AG09309 (cell line): ENCODE data around the gene WDR90.

ENCODE experiments used
- DNase-seq: peaks from one replicate; pipeline ENCODE4 v3.0.0-alpha.2; 2010; ENCODE audit warnings: low read depth
- H3K4me3 ChIP-seq: 2 replicates; pipeline ENCODE4 v1.5.1; 2011; ENCODE audit warnings: mild to moderate bottlenecking, low read depth, low read length, moderate library complexity; ENCODE audit not compliant: control insufficient read depth
- TF ChIP-seq, protein P1 (sequence below): IDR thresholded peaks from 2 replicates; pipeline ENCODE4 v1.5.1; 2011; ENCODE audit warnings: mild to moderate bottlenecking, low read depth, low read length, inconsistent platforms; ENCODE audit not compliant: insufficient read depth, control insufficient read depth; ENCODE audit errors: missing control alignments

WDR90 gene

GRCh38 chr16:641326-642188 lies 7.6 kb upstream of the WDR90 start, which contains the start of gene MCRIP2:
TSS of gene MCRIP2 (plus strand) at chr16:641828. CDS start at chr16:641992, 164 bp downstream.
- peak within 1 kb of the TSS; percentile 84 for H3K4me3 ChIP-seq
- TF ChIP-seq, protein P1, sequence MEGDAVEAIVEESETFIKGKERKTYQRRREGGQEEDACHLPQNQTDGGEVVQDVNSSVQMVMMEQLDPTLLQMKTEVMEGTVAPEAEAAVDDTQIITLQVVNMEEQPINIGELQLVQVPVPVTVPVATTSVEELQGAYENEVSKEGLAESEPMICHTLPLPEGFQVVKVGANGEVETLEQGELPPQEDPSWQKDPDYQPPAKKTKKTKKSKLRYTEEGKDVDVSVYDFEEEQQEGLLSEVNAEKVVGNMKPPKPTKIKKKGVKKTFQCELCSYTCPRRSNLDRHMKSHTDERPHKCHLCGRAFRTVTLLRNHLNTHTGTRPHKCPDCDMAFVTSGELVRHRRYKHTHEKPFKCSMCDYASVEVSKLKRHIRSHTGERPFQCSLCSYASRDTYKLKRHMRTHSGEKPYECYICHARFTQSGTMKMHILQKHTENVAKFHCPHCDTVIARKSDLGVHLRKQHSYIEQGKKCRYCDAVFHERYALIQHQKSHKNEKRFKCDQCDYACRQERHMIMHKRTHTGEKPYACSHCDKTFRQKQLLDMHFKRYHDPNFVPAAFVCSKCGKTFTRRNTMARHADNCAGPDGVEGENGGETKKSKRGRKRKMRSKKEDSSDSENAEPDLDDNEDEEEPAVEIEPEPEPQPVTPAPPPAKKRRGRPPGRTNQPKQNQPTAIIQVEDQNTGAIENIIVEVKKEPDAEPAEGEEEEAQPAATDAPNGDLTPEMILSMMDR: no peak
- no peak for DNase-seq

- DNase-seq: no peak
- TF ChIP-seq, protein P1: no peak
- H3K4me3 ChIP-seq: peak overlapping the region; percentile 84
Measured at GRCh38 chr16:642189-643049, 6.7 kb upstream of the WDR90 start.

GRCh38 chr16:643050-643368 lies 6.2 kb upstream of the WDR90 start:
- H3K4me3 ChIP-seq: peak overlapping the region; percentile 84
- TF ChIP-seq, protein P1: no peak

DNA sequence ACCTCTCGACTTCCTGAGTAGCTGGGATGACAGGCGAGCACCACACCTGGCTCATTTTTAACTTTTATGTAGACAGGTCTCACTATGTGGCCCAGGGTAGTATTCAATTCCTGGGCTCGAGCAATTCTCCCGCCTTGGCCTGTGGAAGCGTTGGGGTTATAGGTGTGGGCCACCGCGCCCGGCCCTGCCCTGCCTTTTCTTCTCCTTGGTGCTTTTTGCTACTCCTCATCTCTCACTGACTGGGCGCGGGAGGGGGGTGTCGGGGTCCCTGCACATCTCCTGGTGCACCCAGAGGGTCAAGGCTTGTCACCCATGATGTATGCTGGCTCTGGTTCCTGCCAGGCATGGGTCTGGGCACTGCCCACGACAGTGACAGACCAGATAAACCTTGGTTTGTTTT lies 4.6 kb upstream of the WDR90 start:
- no peak overlapping the region for H3K4me3 ChIP-seq
- TF ChIP-seq, protein P1: no peak
- DNase-seq: no peak

More at GRCh38 chr16:643050-643368, 6.2 kb upstream of the WDR90 start:
- no peak for DNase-seq

DNA sequence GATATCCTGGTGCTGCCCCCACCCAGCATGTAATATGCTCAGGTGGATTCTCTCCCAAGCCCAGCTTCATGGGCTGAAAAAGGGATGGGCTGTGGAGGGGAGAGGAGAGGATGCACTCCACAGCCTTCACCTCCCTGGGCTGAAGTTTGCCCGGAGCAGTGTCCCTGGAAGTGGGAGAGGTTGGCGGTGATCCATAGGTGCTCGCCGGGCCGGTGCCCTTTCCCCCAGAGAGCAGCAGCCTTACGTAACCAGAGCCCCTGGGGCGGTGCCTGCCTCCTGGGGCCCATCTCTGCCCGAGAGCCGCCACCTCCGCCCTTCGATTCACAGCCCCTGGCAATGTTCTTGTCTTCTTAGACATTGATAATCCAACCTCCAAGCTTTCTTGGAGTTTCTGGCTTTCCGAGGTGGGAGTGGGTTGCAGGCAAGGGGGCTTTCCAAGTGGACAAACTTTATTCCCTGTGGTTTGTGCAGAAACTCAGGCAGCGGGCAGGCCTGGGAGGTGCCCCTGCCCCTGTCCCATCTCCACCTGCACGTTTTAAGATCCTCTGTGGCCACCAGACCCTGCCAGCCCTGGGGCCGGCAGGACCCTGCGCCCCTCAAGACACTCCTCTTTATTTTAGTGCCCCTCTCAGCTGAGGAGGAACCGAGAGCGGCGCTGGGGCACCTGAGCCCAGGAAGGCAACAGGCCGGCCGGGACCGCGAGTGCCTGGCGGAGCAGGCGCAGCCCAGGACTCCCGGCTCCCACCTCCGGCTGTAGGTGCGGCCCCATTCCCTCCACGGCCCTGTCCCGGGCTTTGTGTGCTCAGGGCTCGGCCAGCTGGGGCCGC lies 3.1 kb upstream of the WDR90 start:
- no peak for DNase-seq
- no peak overlapping the region for H3K4me3 ChIP-seq
- TF ChIP-seq, protein P1: no peak

GRCh38 chr16:646679-647172 lies 2.4 kb upstream of the WDR90 start:
- no peak for DNase-seq
- H3K4me3 ChIP-seq: no peak overlapping the region
- TF ChIP-seq, protein P1: no peak
